NCI-H128 (cell line): ENCODE results near the gene SON.
A peak's percentile ranks its signal among the peaks of the same experiment; 100 is the strongest.
"Not testable (repeated sequence)": the region's sequence is repeated elsewhere in the genome, so short reads cannot be mapped to it uniquely, and the experiment has no call there.

Experiments
- DNase-seq: peaks from one replicate; lab custom pipeline; 2025; ENCODE audit not compliant: unreplicated experiment; lab: John Stamatoyannopoulos, UW

SON gene

GRCh38 chr21:33542640-33543504 is at the start of gene SON:
SON (plus strand) TSS chr21:33543038; CDS start chr21:33543093, 55 bp downstream.
- DNase-seq = peak; percentile 97

GRCh38 chr21:33493756-33494155 is 49.1 kb upstream of the SON start:
- no peak for DNase-seq

- no peak for DNase-seq
Measured at GRCh38 chr21:33495743-33496142, 47.1 kb upstream of the SON start.

- no peak for DNase-seq
Measured at GRCh38 chr21:33496345-33496744, 46.5 kb upstream of the SON start.

- DNase-seq = no peak
Measured at GRCh38 chr21:33505833-33506232, 37.0 kb upstream of the SON start.

GRCh38 chr21:33507003-33507402 is 35.8 kb upstream of the SON start:
- not testable (repeated sequence) for DNase-seq

- no peak for DNase-seq
Measured at GRCh38 chr21:33510826-33511225, 32.0 kb upstream of the SON start.

- DNase-seq = no peak
Measured at GRCh38 chr21:33511639-33512038, 31.2 kb upstream of the SON start.

GRCh38 chr21:33512481-33512880 is 30.4 kb upstream of the SON start:
- DNase-seq = no peak

- no peak for DNase-seq
Measured at GRCh38 chr21:33514229-33514628, 28.6 kb upstream of the SON start.

GRCh38 chr21:33518899-33519298 is 23.9 kb upstream of the SON start:
- DNase-seq = no peak

GRCh38 chr21:33522297-33522952 is 20.4 kb upstream of the SON start:
- DNase-seq = no peak

GRCh38 chr21:33522953-33523349 is 19.9 kb upstream of the SON start:
- DNase-seq = no peak

- no peak for DNase-seq
Measured at GRCh38 chr21:33531007-33531406, 11.8 kb upstream of the SON start.

GRCh38 chr21:33537212-33537611 is 5.6 kb upstream of the SON start:
- DNase-seq = no peak

- no peak for DNase-seq
Measured at GRCh38 chr21:33539616-33540015, 3.2 kb upstream of the SON start.

GRCh38 chr21:33540711-33541104 is 2.1 kb upstream of the SON start:
- DNase-seq = no peak

- no peak for DNase-seq
Measured at GRCh38 chr21:33541105-33541711, 1.6 kb upstream of the SON start.

GRCh38 chr21:33541756-33542639 is 840 bp upstream of the SON start, which contains the start of gene GART:
GART (minus strand) TSS chr21:33542117; CDS start chr21:33539315, 2,802 bp downstream.
- DNase-seq = peak; percentile 64

GRCh38 chr21:33543505-33544129 is 779 bp downstream of the SON start:
- DNase-seq = no peak
